ENCODE measurements around the gene AIP. TPM values are rescaled to one million over a fixed set of nuclear protein-coding genes. Genes with fewer than 3 reads are reported as not detected.

AIP gene
- total and polyA plus RNA-seq, 7 donors: 71.2 to 120 (median 103) TPM

- TF ChIP-seq POLR2AphosphoS5 (IDR thresholded peaks at IDR 0.05) (peak; percentile 34 to 64 (median 51)), EP300 (IDR thresholded peaks at IDR 0.05) (no peak), POLR2A (IDR thresholded peaks at IDR 0.05) (peak in 1 of 2 donors; percentile 49)
- TF ChIP-seq, protein P1, sequence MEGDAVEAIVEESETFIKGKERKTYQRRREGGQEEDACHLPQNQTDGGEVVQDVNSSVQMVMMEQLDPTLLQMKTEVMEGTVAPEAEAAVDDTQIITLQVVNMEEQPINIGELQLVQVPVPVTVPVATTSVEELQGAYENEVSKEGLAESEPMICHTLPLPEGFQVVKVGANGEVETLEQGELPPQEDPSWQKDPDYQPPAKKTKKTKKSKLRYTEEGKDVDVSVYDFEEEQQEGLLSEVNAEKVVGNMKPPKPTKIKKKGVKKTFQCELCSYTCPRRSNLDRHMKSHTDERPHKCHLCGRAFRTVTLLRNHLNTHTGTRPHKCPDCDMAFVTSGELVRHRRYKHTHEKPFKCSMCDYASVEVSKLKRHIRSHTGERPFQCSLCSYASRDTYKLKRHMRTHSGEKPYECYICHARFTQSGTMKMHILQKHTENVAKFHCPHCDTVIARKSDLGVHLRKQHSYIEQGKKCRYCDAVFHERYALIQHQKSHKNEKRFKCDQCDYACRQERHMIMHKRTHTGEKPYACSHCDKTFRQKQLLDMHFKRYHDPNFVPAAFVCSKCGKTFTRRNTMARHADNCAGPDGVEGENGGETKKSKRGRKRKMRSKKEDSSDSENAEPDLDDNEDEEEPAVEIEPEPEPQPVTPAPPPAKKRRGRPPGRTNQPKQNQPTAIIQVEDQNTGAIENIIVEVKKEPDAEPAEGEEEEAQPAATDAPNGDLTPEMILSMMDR (IDR thresholded peaks at IDR 0.05): peak; percentile 87 to 94 (median 91)
- Histone ChIP-seq H3K27ac (peak overlapping the region; percentile 96 to 99 (median 97)), H3K4me3 (peak overlapping the region; percentile 8 to 61 (median 52)), H3K4me1 (peaks cover 0 to 57% (median 48%) of the 10 kb centered on the region in 4 donors), H3K36me3 (peaks cover 0 to 7% (median 0%) of the 10 kb centered on the region in 4 donors), H3K27me3 (peaks cover 9 to 43% (median 30%) of the 10 kb centered on the region in 3 donors), H3K9me3 (no peaks in the 10 kb centered on the region)
- intact Hi-C loops (cut with DNase I): loop anchor here (1.0 to 5.0 kb wide), 7 partner anchors 23 to 238 kb away; partner anchors contain the start of genes AIP, GRK2, GSTP1 and RPS6KB2
- DNase-seq: peak; percentile 93
- WGBS, 2 donors: 2 to 13% methylated on average over 17 of the region's 17 CpGs
Measured at GRCh38 chr11:67505605-67506396, 23.0 kb downstream of the AIP start.

GRCh38 chr11:67506426-67507051, 23.7 kb downstream of the AIP start:
- intact Hi-C loops (cut with DNase I): loop anchor here (2.0 to 5.0 kb wide), 6 partner anchors 24 to 239 kb away; partner anchors contain the start of genes AIP, GRK2, GSTP1 and RPS6KB2
- no peak overlapping the region for H3K4me3 ChIP-seq
- DNase-seq: peak; percentile 69
- TF ChIP-seq POLR2A (IDR thresholded peaks at IDR 0.05) (no peak), EP300 (IDR thresholded peaks at IDR 0.05) (no peak), POLR2AphosphoS5 (IDR thresholded peaks at IDR 0.05) (no peak)
- TF ChIP-seq, protein P1 (IDR thresholded peaks at IDR 0.05): no peak
- peaks cover 9 to 38% (median 30%) of the 10 kb centered on the region in 3 donors for H3K27me3 ChIP-seq
- 46 to 85% methylated on average over 16 of the region's 16 CpGs for WGBS, 2 donors
- peak overlapping the region; percentile 96 to 99 (median 97) for H3K27ac ChIP-seq
- H3K4me1 ChIP-seq: peaks cover 0 to 57% (median 48%) of the 10 kb centered on the region in 4 donors
- no peaks in the 10 kb centered on the region for H3K9me3 ChIP-seq
- H3K36me3 ChIP-seq: peaks cover 0 to 7% (median 0%) of the 10 kb centered on the region in 4 donors

- no peak for TF ChIP-seq POLR2AphosphoS5 (IDR thresholded peaks at IDR 0.05)
- no peak for TF ChIP-seq POLR2A (IDR thresholded peaks at IDR 0.05)
- TF ChIP-seq, protein P1 (IDR thresholded peaks at IDR 0.05): no peak
- TF ChIP-seq EP300 (IDR thresholded peaks at IDR 0.05): no peak
- peak; percentile 88 for DNase-seq
- WGBS, 2 donors: 8 to 31% methylated on average over 33 of the region's 33 CpGs
- Histone ChIP-seq H3K27me3 (peaks cover 9 to 37% (median 32%) of the 10 kb centered on the region in 3 donors), H3K27ac (peak overlapping the region; percentile 96 to 99 (median 97)), H3K9me3 (no peaks in the 10 kb centered on the region), H3K4me3 (peak overlapping the region; percentile 53 to 81 (median 76)), H3K36me3 (peaks cover 0 to 7% (median 0%) of the 10 kb centered on the region in 4 donors), H3K4me1 (peaks cover 0 to 57% (median 48%) of the 10 kb centered on the region in 4 donors)
- intact Hi-C loops (cut with DNase I): loop anchor here (2.0 to 5.0 kb wide), 6 partner anchors 25 to 240 kb away; partner anchors contain the start of genes AIP, GRK2, GSTP1 and RPS6KB2
Measured at GRCh38 chr11:67507242-67507863, 24.5 kb downstream of the AIP start.

DNA sequence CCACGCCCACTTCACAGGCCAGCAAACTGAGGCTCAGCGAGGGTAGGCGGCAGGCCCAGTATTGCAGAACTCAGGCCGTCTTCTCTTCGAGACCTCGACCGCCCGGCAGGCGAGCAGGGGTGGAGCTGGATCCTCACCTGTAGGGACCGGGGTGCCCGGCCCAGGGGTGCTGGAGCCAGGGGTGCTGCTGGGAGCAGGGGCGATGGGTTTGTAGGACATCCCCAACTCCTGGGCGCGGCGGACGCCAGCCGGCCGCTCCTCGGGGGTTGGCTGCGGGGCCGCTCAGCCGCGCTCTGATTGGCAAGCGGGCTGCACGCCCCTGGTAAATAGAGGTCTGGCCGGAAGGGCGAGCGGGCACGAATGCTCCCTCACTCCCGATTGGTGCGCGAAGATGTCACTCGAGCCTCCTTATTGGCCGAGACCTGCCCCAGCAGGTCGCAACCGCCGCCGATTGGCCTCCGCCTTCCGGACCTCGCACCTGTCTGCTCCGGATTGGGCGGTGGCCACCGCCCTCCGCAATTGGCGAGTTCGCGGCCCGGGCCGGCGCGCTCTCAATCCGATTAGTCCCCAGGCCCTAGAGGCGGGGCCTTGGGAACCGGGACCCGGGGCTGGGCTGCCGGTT, 25.1 kb downstream of the AIP start, which contains the start of gene CDK2AP2:
Gene CDK2AP2, minus strand, starts transcription at position 299 of the 622 bp plus-strand sequence. Its CDS starts 80 bp downstream, at position 219.
- peak within 1 kb of the TSS; percentile 66 to 81 (median 76) for H3K4me3 ChIP-seq
- intact Hi-C loops (cut with DNase I): loop anchor here (2.0 to 5.0 kb wide), 6 partner anchors 25 to 241 kb away; partner anchors contain the start of genes AIP, GRK2, GSTP1 and RPS6KB2
- WGBS, 2 donors: 0 to 1% methylated on average over 57 of the region's 57 CpGs
- TF ChIP-seq, protein P1 (IDR thresholded peaks at IDR 0.05): no peak
- TF ChIP-seq POLR2A (IDR thresholded peaks at IDR 0.05) (peak; percentile 71 to 93), POLR2AphosphoS5 (IDR thresholded peaks at IDR 0.05) (peak; percentile 88 to 96 (median 92)), EP300 (IDR thresholded peaks at IDR 0.05) (no peak)
- no peaks in the 10 kb centered on the region for H3K9me3 ChIP-seq
- peak; percentile 100 for DNase-seq
- H3K36me3 ChIP-seq: peaks cover 0 to 7% (median 0%) of the 10 kb centered on the region in 4 donors
- peak within 1 kb of the TSS; percentile 96 to 99 (median 97) for H3K27ac ChIP-seq
- H3K4me1 ChIP-seq: peaks cover 0 to 57% (median 48%) of the 10 kb centered on the region in 4 donors
- peaks cover 9 to 31% (median 26%) of the 10 kb centered on the region in 3 donors for H3K27me3 ChIP-seq
